A549 (cell line): ENCODE results near the gene KIF1A.

Source experiments
- CBX2 ChIP-seq: fragments of 200-600 bp; sonication (generic); IDR thresholded peaks from 2 replicates; pipeline ENCODE4 v1.6.1; 2016; ENCODE audit warnings: low read depth, mild to moderate bottlenecking, borderline replicate concordance
- CTCF ChIP-seq: fragments of >200 bp; sonication (Bioruptor Twin); formaldehyde crosslinking; IDR thresholded peaks from 3 replicates; pipeline ENCODE4 v1.5.1; 2016
- KDM1A ChIP-seq: fragments of 200-600 bp; sonication (generic); IDR thresholded peaks from 2 replicates; pipeline ENCODE4 v1.6.1; 2016; ENCODE audit warnings: low read depth, mild to moderate bottlenecking
- KDM5A ChIP-seq: fragments of 200-600 bp; sonication (generic); IDR thresholded peaks from 2 replicates; pipeline ENCODE4 v1.6.1; 2016; ENCODE audit warnings: antibody characterized with exemption, mild to moderate bottlenecking
- MYC ChIP-seq: IDR thresholded peaks from 2 replicates; pipeline ENCODE4 v1.6.1; 2012; ENCODE audit warnings: mild to moderate bottlenecking, inconsistent platforms, low read length, improper control_type of control experiment, borderline replicate concordance
- POLR2AphosphoS2 ChIP-seq: conservative IDR thresholded peaks from 2 replicates; pipeline ENCODE4 v1.6.1; 2012; ENCODE audit warnings: low read length, improper control_type of control experiment, inconsistent platforms
- RCOR1 ChIP-seq: fragments of 150-350 bp; IDR thresholded peaks from 2 replicates; pipeline ENCODE4 v1.6.1; 2014; ENCODE audit warnings: antibody characterized with exemption, low read length, low read depth
- SREBF2 ChIP-seq: fragments of 450-650 bp; IDR thresholded peaks from 2 replicates; pipeline ENCODE4 v1.6.1; 2014; ENCODE audit warnings: mild to moderate bottlenecking, moderate library complexity
- TF ChIP-seq, protein P1 (sequence below): IDR thresholded peaks from 2 replicates; pipeline ENCODE4 v1.6.1; 2012

GRCh38 chr2:240840435-240841060 is 20.5 kb upstream of the KIF1A start:
- no peak for TF ChIP-seq SREBF2
- TF ChIP-seq CBX2 = no peak
- TF ChIP-seq CTCF = peak; percentile 69
- TF ChIP-seq MYC = no peak
- TF ChIP-seq RCOR1 = no peak
- TF ChIP-seq KDM1A = no peak
- TF ChIP-seq, protein P1, sequence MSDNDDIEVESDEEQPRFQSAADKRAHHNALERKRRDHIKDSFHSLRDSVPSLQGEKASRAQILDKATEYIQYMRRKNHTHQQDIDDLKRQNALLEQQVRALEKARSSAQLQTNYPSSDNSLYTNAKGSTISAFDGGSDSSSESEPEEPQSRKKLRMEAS = no peak
- no peak for TF ChIP-seq POLR2AphosphoS2
- no peak for TF ChIP-seq KDM5A
